GM21515 (cell line): Measurements from ENCODE around the gene ENPP6.
"Not testable (repeated sequence)": the region's sequence is repeated elsewhere in the genome, so short reads cannot be mapped to it uniquely, and the experiment has no call there.

Experiments
- ATAC-seq: cut with Tn5 transposase; IDR thresholded peaks from one replicate; pipeline ENCODE4 v1.9.1; 2021; ENCODE audit not compliant: unreplicated experiment

Gene ENPP6

GRCh38 chr4:184066584-184067300 is 150.9 kb downstream of the ENPP6 start:
- ATAC-seq: no peak

GRCh38 chr4:184064877-184065276 is 152.8 kb downstream of the ENPP6 start:
- no peak for ATAC-seq

GRCh38 chr4:184062769-184063168 is 154.9 kb downstream of the ENPP6 start:
- no peak for ATAC-seq

GRCh38 chr4:184061582-184061981 is 156.1 kb downstream of the ENPP6 start:
- no peak for ATAC-seq

GRCh38 chr4:184059099-184059498 is 158.6 kb downstream of the ENPP6 start:
- ATAC-seq: no peak

- no peak for ATAC-seq
Measured at GRCh38 chr4:184058026-184058425, 159.6 kb downstream of the ENPP6 start.

GRCh38 chr4:184056877-184057276 is 160.8 kb downstream of the ENPP6 start:
- no peak for ATAC-seq

- ATAC-seq: no peak
Measured at GRCh38 chr4:184053434-184053833, 164.2 kb downstream of the ENPP6 start.

GRCh38 chr4:184052616-184053015 is 165.1 kb downstream of the ENPP6 start:
- ATAC-seq: no peak

- ATAC-seq: not testable (repeated sequence)
Measured at GRCh38 chr4:184051262-184051661, 166.4 kb downstream of the ENPP6 start.

- ATAC-seq: no peak
Measured at GRCh38 chr4:184046148-184046547, 171.5 kb downstream of the ENPP6 start.

- no peak for ATAC-seq
Measured at GRCh38 chr4:184041156-184041555, 176.5 kb downstream of the ENPP6 start.

- ATAC-seq: no peak
Measured at GRCh38 chr4:184039963-184040383, 177.7 kb downstream of the ENPP6 start.
